Activated CD4-positive, alpha-beta T cell treated with anti-CD3 and anti-CD28 coated beads, Interleukin-2, amount 50 U/mL, for 4 hours (primary cell): ENCODE measurements around the gene LAYN.
A peak's percentile ranks its signal among the peaks of the same experiment; 100 is the strongest.

Source experiments
- DNase-seq, 2 experiments: peaks; one replicate each; pipeline ENCODE4 v3.0.0-alpha.2; 2020

Gene LAYN

GRCh38 chr11:111540114-111540936, at the start of gene LAYN:
Gene LAYN (plus strand): TSS chr11:111540720. CDS start chr11:111540844, 124 bp downstream.
- peak; percentile 2 to 7 for DNase-seq

GRCh38 chr11:111494040-111494439, 46.5 kb upstream of the LAYN start:
- DNase-seq: no peak

- DNase-seq: no peak
These were observed 41.0 kb upstream of the LAYN start for GRCh38 chr11:111499483-111499882.

GRCh38 chr11:111500481-111500880, 40.0 kb upstream of the LAYN start:
- DNase-seq: no peak

GRCh38 chr11:111502611-111503010, 37.9 kb upstream of the LAYN start:
- DNase-seq: no peak

- DNase-seq: no peak
These were observed 30.2 kb upstream of the LAYN start for GRCh38 chr11:111510311-111510710.

GRCh38 chr11:111512296-111513239, 28.0 kb upstream of the LAYN start, which contains the start of gene BTG4:
Gene BTG4 (minus strand): TSS chr11:111512386. CDS start chr11:111498776, 13,610 bp downstream.
- no peak for DNase-seq

GRCh38 chr11:111513240-111513605, 27.3 kb upstream of the LAYN start:
- DNase-seq: no peak

- DNase-seq: no peak
These were observed 26.1 kb upstream of the LAYN start, which contains the start of gene HOATZ for GRCh38 chr11:111514216-111515031. Gene HOATZ (plus strand): TSS chr11:111514778. CDS start chr11:111514785, 7 bp downstream.

GRCh38 chr11:111515591-111515990, 24.9 kb upstream of the LAYN start:
- DNase-seq: no peak

GRCh38 chr11:111518668-111519067, 21.9 kb upstream of the LAYN start:
- no peak for DNase-seq

- no peak for DNase-seq
These were observed 20.0 kb upstream of the LAYN start for GRCh38 chr11:111520560-111520959.

- no peak for DNase-seq
These were observed 19.4 kb upstream of the LAYN start for GRCh38 chr11:111521135-111521534.

- no peak for DNase-seq
These were observed 18.1 kb upstream of the LAYN start for GRCh38 chr11:111522426-111522825.

- no peak for DNase-seq
These were observed 17.2 kb upstream of the LAYN start for GRCh38 chr11:111523343-111523742.

- no peak for DNase-seq
These were observed 16.5 kb upstream of the LAYN start for GRCh38 chr11:111524056-111524455.

- no peak for DNase-seq
These were observed 15.1 kb upstream of the LAYN start for GRCh38 chr11:111525456-111525855.

GRCh38 chr11:111526501-111526900, 14.0 kb upstream of the LAYN start:
- DNase-seq: no peak

GRCh38 chr11:111527279-111527678, 13.2 kb upstream of the LAYN start:
- no peak for DNase-seq

GRCh38 chr11:111528557-111528956, 12.0 kb upstream of the LAYN start:
- DNase-seq: no peak

- no peak for DNase-seq
These were observed 10.4 kb upstream of the LAYN start for GRCh38 chr11:111530091-111530490.

- no peak for DNase-seq
These were observed 9.4 kb upstream of the LAYN start for GRCh38 chr11:111531136-111531535.
